DOHH2 (cell line): ENCODE measurements around the gene PHLPP2.

ENCODE experiments used
- H3F3A ChIP-seq: fragments of 200-600 bp; sonication (generic), shearing (Covaris generic); 2 replicates; pipeline ENCODE4 v1.6.0; 2016; ENCODE audit warnings: antibody characterized with exemption, mild to moderate bottlenecking; ENCODE audit not compliant: control insufficient read depth, insufficient read depth
- H3K27ac ChIP-seq: fragments of 200-600 bp; sonication (generic); 2 replicates; pipeline ENCODE4 v1.5.1; 2014; ENCODE audit warnings: low read depth, mild to moderate bottlenecking, low read length, moderate library complexity
- H3K27me3 ChIP-seq: fragments of 200-600 bp; sonication (generic); 2 replicates; pipeline ENCODE4 v1.6.1; 2014; ENCODE audit warnings: mild to moderate bottlenecking, low read length, mixed read lengths; ENCODE audit not compliant: control insufficient read depth
- H3K36me3 ChIP-seq: fragments of 200-600 bp; sonication (generic); 2 replicates; pipeline ENCODE4 v1.6.1; 2014; ENCODE audit warnings: mild to moderate bottlenecking, low read length, moderate library complexity, mixed read lengths; ENCODE audit not compliant: control insufficient read depth
- H3K4me1 ChIP-seq: fragments of 200-600 bp; sonication (generic); 2 replicates; pipeline ENCODE4 v1.6.1; 2014; ENCODE audit warnings: mild to moderate bottlenecking, low read length, mixed read lengths; ENCODE audit not compliant: control insufficient read depth
- H3K4me2 ChIP-seq: fragments of 200-600 bp; sonication (generic); 2 replicates; pipeline ENCODE4 v1.6.0; 2014; ENCODE audit warnings: mild to moderate bottlenecking, low read length, moderate library complexity
- H3K4me3 ChIP-seq: fragments of 200-600 bp; sonication (generic); 2 replicates; pipeline ENCODE4 v1.5.1; 2014; ENCODE audit warnings: mild to moderate bottlenecking, low read length, mixed read lengths
- H3K79me2 ChIP-seq: fragments of 200-600 bp; sonication (generic); 2 replicates; pipeline ENCODE4 v1.6.1; 2014; ENCODE audit warnings: mild to moderate bottlenecking, low read length, mixed read lengths; ENCODE audit not compliant: control insufficient read depth
- H3K9me2 ChIP-seq: fragments of 200-600 bp; sonication (generic); replicated peaks from 2 replicates; pipeline ENCODE4 v1.6.1; 2014; ENCODE audit warnings: mild to moderate bottlenecking, low read length, mixed read lengths; ENCODE audit not compliant: control insufficient read depth
- H3K9me3 ChIP-seq: fragments of 200-600 bp; sonication (generic); 2 replicates; pipeline ENCODE4 v1.6.1; 2014; ENCODE audit warnings: antibody characterized with exemption, low read length, mixed read lengths; ENCODE audit not compliant: control insufficient read depth, insufficient read depth
- H4K20me1 ChIP-seq: fragments of 200-600 bp; sonication (generic); 2 replicates; pipeline ENCODE4 v1.6.0; 2014; ENCODE audit warnings: low read depth, mild to moderate bottlenecking, antibody characterized with exemption, low read length, moderate library complexity; ENCODE audit not compliant: control insufficient read depth, insufficient read depth
- CTCF ChIP-seq: fragments of 200-600 bp; sonication (generic); IDR thresholded peaks from one replicate; pipeline ENCODE4 v1.5.1; 2014; ENCODE audit warnings: antibody characterized with exemption, mild to moderate bottlenecking, low read depth, low read length; ENCODE audit not compliant: poor library complexity, severe bottlenecking
- EZH2phosphoT487 ChIP-seq: fragments of 200-600 bp; sonication (generic); IDR thresholded peaks from 2 replicates; pipeline ENCODE4 v1.6.1; 2017; ENCODE audit warnings: borderline replicate concordance, mild to moderate bottlenecking, antibody characterized with exemption, low read length, moderate library complexity, mixed read lengths

PHLPP2 gene

DNA sequence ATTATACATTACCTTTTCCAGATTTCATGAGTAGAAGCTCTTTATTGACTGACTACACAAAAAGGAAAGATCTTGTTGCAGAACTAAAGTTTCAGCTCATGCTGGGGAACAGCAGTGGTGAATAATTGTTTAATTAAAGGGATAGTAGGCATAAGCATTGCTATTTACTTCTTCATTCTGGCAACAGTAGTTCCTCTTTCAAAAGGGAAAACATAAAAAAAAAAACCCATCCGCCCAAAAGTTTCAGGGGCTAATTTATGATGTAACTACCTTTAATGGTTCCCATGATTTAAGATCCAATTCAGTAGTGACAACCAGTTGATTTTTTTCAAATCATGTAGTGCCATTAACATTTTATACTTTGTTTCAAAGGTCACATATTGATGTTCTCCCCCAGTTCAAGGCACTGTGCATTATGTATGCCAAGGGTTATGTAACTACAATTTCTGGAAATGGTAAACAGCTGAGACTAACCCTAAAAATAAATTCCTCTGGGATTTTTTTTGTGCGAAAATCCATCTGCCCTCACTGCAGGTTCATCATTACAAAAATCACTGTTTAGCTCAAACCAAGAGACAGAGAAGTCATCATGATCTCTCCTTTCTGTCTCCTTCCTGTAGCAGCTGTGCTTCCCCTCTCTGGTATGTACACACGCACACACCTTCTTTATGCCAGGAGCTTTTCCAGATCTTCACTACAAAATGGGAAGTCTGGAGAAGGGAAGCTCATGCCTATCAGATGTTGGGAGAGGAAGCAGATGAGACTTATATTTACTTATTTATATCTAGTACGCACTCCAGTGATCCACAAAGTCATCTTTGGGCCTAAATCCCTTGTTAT, 2.2 kb upstream of the PHLPP2 start:
- H3K4me2 ChIP-seq: peak overlapping the region; percentile 14
- peaks cover 15% of the 10 kb centered on the region for H3K79me2 ChIP-seq
- peaks cover 13% of the 10 kb centered on the region for H3F3A ChIP-seq
- no peak for TF ChIP-seq EZH2phosphoT487
- no peak for TF ChIP-seq CTCF
- no peak overlapping the region for H3K4me3 ChIP-seq
- H3K9me2 ChIP-seq: no peaks in the 10 kb centered on the region
- H3K36me3 ChIP-seq: peaks cover 14% of the 10 kb centered on the region
- no peaks in the 10 kb centered on the region for H4K20me1 ChIP-seq
- H3K9me3 ChIP-seq: no peaks in the 10 kb centered on the region
- H3K27ac ChIP-seq: no peak overlapping the region
- no peaks in the 10 kb centered on the region for H3K27me3 ChIP-seq
- H3K4me1 ChIP-seq: peaks cover 38% of the 10 kb centered on the region

- Histone ChIP-seq H3K4me2 (peak overlapping the region; percentile 89), H3K4me3 (peak overlapping the region; percentile 93), H3K36me3 (no peaks in the 10 kb centered on the region), H3K9me3 (no peaks in the 10 kb centered on the region), H4K20me1 (no peaks in the 10 kb centered on the region), H3F3A (peaks cover 13% of the 10 kb centered on the region), H3K79me2 (peaks cover 22% of the 10 kb centered on the region), H3K4me1 (peaks cover 38% of the 10 kb centered on the region), H3K27ac (peak overlapping the region; percentile 33; the same call in 1 of the 2 replicates), H3K27me3 (no peaks in the 10 kb centered on the region), H3K9me2 (no peaks in the 10 kb centered on the region)
- TF ChIP-seq EZH2phosphoT487 (no peak), CTCF (no peak)
These were observed 773 bp downstream of the PHLPP2 start for GRCh38 chr16:71723537-71724319.

- Histone ChIP-seq H4K20me1 (no peaks in the 10 kb centered on the region), H3K9me3 (no peaks in the 10 kb centered on the region), H3K79me2 (peaks cover 23% of the 10 kb centered on the region), H3K9me2 (no peaks in the 10 kb centered on the region), H3K36me3 (no peaks in the 10 kb centered on the region), H3K27ac (peak overlapping the region; percentile 33; the same call in 1 of the 2 replicates), H3K27me3 (no peaks in the 10 kb centered on the region), H3K4me2 (peak overlapping the region; percentile 89), H3K4me1 (peaks cover 36% of the 10 kb centered on the region), H3K4me3 (peak overlapping the region; percentile 93), H3F3A (peaks cover 13% of the 10 kb centered on the region)
- TF ChIP-seq EZH2phosphoT487: no peak
- no peak for TF ChIP-seq CTCF
These were observed 1.5 kb downstream of the PHLPP2 start for GRCh38 chr16:71722801-71723536.
